Choroid plexus epithelial cell (primary cell): ENCODE measurements around the gene XRCC1.

ENCODE experiments used
- DNase-seq: peaks from one replicate; pipeline ENCODE4 v3.0.0-alpha.2; 2010; ENCODE audit warnings: low read depth
- H3K4me3 ChIP-seq: 2 replicates; pipeline ENCODE4 v1.5.1; 2011; ENCODE audit warnings: low read depth, mild to moderate bottlenecking, control low read depth, low read length, moderate library complexity
- TF ChIP-seq, protein P1 (sequence below): conservative IDR thresholded peaks from 2 replicates; pipeline ENCODE4 v1.5.1; 2011; ENCODE audit warnings: low read depth, mild to moderate bottlenecking, control low read depth, inconsistent platforms, low read length, moderate library complexity

Gene XRCC1

DNA sequence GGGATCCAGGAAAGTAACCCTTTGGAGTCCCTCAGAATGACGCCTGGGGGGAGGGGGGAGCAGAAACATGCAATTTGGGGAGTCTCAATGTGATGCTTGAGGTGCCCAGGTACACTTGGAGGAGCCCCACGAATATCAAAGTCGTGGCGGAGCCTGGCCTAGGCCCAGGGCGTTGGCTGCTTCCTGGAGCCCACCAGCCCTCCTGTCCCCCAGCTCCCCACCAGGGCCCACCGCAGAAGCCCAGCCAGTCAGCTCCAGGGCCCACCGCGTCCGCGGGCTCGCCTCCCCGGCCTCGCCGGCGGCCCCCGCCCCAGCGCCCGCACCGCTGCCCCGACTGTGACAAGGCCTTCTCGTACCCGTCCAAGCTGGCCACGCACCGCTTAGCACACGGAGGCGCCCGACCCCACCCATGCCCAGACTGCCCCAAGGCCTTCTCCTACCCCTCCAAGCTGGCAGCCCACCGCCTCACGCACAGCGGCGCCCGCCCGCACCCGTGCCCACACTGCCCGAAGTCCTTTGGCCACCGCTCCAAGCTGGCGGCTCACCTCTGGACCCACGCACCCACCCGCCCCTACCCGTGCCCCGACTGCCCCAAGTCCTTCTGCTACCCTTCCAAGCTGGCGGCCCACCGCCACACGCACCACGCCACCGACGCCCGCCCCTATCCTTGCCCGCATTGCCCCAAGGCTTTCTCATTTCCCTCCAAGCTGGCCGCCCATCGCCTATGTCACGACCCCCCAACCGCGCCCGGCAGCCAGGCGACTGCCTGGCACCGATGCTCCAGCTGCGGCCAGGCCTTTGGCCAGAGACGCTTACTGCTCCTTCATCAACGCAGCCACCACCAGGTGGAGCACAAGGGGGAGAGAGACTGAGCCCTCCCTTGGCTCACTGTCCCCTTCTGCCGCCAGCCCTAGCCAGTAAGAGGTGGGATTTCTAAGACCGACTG, 40.2 kb downstream of the XRCC1 start:
- DNase-seq, result peak; percentile 75
- no peak overlapping the region for H3K4me3 ChIP-seq
- TF ChIP-seq, protein P1, sequence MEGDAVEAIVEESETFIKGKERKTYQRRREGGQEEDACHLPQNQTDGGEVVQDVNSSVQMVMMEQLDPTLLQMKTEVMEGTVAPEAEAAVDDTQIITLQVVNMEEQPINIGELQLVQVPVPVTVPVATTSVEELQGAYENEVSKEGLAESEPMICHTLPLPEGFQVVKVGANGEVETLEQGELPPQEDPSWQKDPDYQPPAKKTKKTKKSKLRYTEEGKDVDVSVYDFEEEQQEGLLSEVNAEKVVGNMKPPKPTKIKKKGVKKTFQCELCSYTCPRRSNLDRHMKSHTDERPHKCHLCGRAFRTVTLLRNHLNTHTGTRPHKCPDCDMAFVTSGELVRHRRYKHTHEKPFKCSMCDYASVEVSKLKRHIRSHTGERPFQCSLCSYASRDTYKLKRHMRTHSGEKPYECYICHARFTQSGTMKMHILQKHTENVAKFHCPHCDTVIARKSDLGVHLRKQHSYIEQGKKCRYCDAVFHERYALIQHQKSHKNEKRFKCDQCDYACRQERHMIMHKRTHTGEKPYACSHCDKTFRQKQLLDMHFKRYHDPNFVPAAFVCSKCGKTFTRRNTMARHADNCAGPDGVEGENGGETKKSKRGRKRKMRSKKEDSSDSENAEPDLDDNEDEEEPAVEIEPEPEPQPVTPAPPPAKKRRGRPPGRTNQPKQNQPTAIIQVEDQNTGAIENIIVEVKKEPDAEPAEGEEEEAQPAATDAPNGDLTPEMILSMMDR, result peak; percentile 85

DNA sequence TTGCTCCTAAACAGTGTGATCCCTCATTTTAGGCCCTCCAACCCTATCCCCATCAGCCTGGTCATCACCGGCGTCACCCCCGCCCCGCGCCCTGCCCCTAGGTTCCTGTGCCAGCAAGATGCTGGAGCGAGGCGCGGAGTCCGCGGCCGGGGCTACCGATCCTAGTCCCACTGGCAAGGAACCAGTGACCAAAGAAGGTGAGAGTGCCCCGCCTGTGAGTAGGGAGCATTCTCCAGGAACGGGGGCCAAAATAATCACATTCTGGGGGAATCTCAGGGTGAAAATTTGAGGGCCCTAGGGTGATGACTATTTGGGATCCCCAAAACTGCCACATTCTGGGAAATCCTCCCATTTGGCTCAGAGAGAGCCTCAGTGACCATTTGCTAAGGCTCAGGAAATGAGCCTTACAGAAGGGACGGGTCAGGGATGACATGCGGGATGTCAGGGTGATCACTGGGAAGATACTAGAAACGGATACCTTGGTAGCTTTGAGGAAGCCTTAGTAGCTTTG, 41.0 kb downstream of the XRCC1 start:
- DNase-seq, result no peak
- TF ChIP-seq, protein P1, result no peak
- peak overlapping the region; percentile 56 for H3K4me3 ChIP-seq

DNA sequence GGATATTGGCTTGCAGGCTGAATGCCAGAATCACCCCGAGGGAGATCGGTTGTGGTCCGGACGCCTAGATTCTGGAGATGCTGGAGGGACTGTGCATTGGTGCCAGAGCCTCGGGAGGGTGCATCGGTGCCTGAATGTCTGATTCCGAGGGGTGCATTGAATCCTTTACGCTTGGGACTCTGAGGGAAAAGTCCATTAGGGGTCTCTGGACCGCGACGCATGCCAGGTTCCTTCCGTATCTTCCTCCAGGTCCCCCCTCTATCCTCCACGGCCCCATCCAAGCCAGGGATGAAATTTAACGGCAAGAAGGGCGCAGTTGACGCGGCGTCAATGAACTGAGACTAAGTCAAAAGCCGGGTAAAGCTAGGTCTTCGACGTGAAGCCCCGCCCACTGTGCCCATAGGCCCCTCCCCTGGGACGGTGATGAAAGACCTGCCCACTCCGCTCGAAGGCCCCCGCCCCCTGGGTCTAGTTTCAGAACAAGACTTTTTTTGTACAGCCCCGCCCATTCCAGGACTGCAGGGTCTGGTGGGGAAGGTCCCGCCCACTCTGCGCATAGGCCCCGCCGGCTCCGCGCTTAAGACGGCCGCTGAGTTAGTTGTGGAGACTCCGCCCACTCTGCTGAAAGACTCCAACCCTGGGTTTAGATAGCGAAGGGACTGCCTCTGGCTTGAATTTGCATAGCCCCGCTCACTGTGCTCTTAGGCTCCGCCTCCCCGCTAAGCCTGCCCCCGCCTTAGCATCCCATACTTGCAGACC, 41.6 kb downstream of the XRCC1 start:
- peak overlapping the region; percentile 58 for H3K4me3 ChIP-seq
- DNase-seq, result peak; percentile 100
- TF ChIP-seq, protein P1, result no peak

DNA sequence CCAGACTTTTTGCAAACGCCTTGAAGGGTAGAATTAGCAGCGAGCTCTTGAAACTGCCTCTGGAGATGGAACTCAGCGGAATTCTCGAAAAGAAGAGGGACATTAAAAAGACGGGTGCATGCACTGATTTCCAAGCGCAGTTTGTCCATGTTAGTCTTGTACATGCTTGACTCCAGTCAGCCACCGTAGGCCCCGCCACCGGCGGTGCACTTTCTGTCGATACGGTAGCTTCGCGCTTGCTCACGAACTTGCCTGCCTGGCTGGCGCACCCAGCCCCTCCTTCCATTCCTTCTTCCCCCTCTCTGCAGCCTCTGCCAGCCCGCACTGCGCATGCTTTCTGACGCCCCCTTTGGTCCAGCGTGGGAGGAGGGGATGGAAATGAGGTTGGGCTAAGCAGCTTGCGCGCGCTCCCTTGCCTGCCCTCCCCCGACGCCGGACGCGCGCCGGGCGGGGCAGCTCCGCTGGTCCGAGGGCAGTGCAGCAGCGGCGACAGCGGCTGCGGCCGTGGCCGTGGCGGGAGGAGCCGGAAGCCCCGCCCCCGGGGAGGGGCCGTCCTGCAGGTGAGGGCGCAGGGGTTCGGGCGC, 42.3 kb downstream of the XRCC1 start, which contains the start of gene ZNF575:
Gene ZNF575, plus strand, starts transcription at position 227 of the 584 bp plus-strand sequence. CDS start 1,235 bp downstream, outside the sequence.
- H3K4me3 ChIP-seq, result peak within 1 kb of the TSS; percentile 58
- peak; percentile 95 for DNase-seq
- TF ChIP-seq, protein P1, result no peak

DNA sequence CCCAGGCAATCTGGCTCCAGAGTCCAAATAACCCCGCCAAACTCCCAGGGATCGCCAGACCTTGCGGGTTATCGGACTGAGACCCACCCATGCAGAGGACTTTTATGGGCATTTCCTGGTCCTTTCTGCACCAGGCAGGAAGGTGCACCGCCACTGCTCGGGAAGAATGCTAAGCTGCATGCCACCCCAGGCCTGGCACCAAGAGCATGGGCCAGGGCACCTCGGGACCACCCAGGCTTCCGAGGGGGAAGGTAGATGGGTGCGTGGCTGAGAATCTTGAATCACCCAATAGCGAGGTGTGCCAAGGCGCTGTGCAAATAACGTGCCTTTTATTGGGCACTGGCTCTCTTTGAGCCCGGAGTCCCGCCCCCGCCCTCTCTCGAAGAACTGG, 42.8 kb downstream of the XRCC1 start:
- no peak for DNase-seq
- TF ChIP-seq, protein P1, result no peak
- H3K4me3 ChIP-seq, result peak overlapping the region; percentile 58

DNA sequence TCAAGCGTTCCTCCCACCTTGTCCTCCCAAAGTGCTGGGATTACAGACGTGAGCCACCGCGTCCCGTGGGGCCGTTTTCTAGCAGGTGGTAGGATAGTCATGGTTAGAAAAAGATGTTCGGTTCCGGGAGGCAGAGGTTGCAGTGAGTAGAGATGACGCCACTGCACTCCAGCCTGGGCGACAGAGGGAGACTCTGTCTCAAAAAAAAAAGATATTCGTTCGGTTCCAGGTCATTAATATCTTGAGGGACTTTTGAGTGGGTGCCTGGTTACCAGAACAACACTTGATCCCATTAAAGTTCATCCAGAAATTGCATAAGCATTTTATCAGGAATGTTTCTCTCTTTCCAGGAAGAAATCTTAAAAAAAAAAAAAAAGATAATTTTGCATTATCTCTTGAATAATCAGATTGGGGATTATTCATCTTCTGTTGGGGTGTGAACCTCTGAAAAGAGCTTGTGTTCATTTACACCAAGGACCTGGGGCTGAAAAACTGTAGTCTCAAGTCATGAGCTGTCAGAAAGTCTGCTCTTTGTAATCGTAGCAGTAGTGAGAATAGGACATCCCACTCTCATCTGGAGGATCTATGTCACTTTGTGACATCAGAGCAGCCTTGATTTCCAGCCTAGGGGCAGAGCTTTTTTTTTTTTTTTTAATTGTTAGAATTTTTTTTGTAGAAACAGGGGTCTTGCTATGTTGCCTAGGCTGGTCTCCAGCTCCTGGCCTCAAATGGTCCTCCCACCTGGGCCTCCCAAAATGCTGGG, 47.3 kb downstream of the XRCC1 start:
- TF ChIP-seq, protein P1, result no peak
- no peak for DNase-seq
- peak overlapping the region; percentile 17 for H3K4me3 ChIP-seq
